Stimulated activated CD4-positive, alpha-beta T cell treated with anti-CD3 and anti-CD28 coated beads, Interleukin-4, amount 100 ng/mL, for 1 hour (primary cell): Measurements from ENCODE around the gene VMO1.
A peak's percentile ranks its signal among the peaks of the same experiment; 100 is the strongest.

Source experiments
- DNase-seq: peaks from one replicate; pipeline ENCODE4 v3.0.0-alpha.2; 2020

Gene VMO1

GRCh38 chr17:4751932-4752331 is 34.2 kb downstream of the VMO1 start:
- DNase-seq = no peak

DNA sequence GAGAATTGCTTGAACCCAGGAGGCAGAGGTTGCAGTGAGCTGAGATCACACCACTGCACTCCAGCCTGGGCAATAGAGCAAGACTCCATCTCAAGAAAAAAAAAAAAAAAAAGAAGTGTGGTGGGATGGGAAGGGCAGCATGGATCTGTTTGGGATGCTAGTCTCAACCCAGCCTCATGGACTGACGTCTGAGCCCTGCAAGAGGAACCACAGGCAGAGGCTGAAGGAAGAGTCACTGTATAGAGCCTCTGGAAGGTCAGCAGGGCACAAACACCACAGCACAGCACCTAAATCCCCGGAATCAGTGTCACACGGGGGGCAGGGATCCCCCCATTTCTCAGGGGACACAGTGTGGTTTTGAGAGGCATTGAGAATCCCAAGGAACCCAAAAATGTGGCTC is 35.6 kb downstream of the VMO1 start:
- DNase-seq = no peak

- no peak for DNase-seq
Measured at GRCh38 chr17:4748686-4749085, 37.5 kb downstream of the VMO1 start.

GRCh38 chr17:4747847-4748246 is 38.3 kb downstream of the VMO1 start:
- DNase-seq = no peak

DNA sequence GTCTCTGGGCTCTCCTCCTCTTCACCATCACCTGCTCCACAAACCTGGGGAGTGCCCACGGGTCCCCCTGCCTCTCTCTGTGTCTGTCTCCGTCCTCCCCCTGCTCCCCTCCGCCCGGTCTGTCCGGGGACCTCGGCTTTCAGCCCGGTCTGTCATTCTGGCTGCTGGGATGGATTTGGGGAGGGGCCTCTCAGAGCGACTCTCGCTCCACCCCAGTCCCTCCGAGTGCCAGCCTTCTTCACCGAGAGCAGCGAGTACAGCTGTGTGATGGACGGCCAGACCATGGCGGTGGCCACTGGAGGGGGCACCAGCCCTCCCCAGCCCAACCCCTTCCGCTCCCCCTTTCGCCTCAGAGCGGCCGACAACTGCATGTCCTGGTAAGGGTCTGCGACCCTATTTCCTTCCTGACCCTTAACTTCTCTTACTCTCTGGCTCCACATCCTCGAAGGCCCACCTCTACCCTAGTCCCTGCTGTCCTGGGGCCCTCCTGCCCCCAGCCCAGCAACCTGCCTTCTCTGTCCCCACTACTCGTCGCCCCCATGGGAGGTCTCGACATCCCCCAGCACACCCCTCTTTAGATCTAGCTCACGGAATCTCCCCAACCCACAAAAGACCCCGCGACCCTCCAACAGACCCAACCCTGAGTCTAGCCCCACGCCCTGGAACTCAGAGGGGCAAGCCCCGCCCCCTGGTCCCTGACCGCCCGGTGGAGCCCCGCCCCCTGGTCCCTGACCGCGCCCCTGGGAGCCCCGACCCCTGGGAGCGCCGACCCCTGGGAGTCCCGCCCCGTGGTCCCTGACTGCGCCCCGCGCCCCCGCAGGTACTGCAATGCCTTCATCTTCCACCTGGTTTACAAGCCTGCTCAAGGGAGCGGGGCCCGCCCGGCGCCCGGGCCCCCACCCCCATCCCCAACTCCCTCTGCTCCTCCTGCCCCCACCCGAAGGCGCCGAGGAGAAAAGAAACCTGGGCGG is 40.9 kb downstream of the VMO1 start:
- no peak for DNase-seq

GRCh38 chr17:4743898-4744297 is 42.3 kb downstream of the VMO1 start:
- no peak for DNase-seq

- DNase-seq = no peak
Measured at GRCh38 chr17:4743216-4743615, 42.9 kb downstream of the VMO1 start.

DNA sequence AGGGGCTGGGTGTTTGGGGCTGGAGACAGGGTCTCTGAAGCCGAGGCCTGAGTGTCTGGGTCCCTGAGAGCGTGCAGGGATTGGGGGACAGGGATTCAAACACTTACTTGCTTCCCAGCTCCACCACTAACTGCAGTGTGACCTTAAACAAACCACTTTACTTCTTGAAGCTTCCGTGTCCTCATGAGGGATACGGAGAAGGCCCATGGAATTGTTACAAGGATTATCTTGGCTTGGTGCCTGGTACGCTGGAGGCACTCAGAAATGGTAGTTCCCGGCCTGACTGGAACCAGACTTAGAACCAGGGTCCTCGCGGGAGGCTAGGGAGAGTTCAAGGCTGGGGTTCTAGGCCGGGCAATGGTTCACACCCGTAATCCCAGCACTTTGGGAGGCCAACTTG is 43.5 kb downstream of the VMO1 start:
- no peak for DNase-seq

DNA sequence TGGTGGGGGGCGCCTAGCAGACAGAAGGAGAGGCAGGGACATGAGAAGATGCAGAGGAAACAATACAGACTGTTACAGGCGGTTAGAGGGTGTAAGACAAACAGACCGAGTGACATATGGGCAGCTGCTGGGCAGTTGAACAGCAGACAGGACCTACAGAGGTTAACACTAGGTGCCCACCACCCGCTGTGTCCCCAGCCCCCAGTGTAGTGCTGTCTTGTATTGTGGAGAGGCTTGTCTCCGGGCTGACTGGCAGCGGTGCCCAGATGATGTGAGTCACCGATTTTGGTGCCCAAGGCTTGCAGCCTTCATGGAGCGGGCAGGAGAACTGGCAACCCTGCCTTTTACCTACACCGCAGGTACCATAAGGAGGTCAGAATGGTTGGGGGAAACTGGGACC is 44.0 kb downstream of the VMO1 start:
- DNase-seq = no peak

DNA sequence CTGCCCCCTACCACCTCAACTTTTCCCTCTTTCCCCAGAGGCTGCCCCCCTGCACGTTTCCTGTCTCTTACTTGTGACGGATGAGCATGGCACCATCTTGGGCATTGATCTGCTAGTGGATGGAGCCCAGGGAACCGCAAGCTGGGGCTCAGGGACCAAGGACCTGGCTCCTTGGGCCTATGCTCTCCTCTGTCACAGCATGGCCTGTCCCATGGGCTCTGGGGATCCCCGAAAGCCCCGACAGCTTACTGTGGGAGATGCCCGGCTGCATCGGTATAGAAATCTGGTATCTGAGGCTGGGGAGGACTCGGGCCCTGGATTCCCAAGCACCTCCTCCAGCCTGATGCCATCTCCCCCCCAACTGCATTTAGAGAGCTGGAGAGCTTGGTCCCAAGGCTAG is 44.6 kb downstream of the VMO1 start:
- DNase-seq = no peak

DNA sequence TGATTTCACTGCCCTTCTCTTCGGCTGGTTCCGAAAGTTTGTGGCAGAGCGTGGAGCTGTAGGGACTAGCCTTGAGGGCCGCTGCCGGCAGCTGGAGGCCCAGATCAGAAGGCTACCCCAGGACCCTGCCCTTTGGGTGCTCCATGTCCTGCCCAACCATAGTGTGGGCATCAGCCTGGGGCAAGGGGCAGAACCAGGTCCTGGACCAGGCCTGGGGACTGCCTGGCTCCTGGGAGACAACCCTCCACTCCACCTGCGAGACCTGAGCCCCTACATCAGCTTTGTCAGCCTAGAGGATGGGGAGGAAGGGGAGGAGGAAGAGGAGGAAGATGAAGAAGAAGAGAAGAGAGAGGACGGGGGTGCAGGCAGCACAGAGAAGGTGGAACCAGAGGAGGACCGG is 45.6 kb downstream of the VMO1 start:
- no peak for DNase-seq

DNA sequence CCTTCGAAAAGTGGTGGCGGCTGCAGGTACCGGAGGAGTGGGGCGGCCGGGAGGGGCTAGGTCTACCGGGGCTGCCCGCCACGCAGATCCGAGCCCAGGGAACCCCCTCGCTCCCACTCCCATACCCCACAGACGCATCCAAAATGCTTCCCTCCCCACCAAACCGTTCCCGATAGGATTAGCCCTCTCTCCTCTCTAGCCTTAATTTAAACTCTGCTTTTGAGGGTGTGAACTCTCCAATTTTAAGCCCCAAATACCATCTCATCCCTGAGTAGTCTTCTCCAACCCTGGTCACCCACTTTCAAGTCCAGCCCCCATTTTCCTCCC is 46.2 kb downstream of the VMO1 start:
- DNase-seq = no peak

GRCh38 chr17:4739122-4740024 is 46.8 kb downstream of the VMO1 start, which contains the start of the genes CXCL16 and ZMYND15:
TSS of gene CXCL16 (minus strand) at chr17:4739928. CDS start at chr17:4739339, 589 bp downstream.
TSS of gene ZMYND15 (plus strand) at chr17:4739833. CDS start at chr17:4740549, 716 bp downstream.
- peak; percentile 47 for DNase-seq

DNA sequence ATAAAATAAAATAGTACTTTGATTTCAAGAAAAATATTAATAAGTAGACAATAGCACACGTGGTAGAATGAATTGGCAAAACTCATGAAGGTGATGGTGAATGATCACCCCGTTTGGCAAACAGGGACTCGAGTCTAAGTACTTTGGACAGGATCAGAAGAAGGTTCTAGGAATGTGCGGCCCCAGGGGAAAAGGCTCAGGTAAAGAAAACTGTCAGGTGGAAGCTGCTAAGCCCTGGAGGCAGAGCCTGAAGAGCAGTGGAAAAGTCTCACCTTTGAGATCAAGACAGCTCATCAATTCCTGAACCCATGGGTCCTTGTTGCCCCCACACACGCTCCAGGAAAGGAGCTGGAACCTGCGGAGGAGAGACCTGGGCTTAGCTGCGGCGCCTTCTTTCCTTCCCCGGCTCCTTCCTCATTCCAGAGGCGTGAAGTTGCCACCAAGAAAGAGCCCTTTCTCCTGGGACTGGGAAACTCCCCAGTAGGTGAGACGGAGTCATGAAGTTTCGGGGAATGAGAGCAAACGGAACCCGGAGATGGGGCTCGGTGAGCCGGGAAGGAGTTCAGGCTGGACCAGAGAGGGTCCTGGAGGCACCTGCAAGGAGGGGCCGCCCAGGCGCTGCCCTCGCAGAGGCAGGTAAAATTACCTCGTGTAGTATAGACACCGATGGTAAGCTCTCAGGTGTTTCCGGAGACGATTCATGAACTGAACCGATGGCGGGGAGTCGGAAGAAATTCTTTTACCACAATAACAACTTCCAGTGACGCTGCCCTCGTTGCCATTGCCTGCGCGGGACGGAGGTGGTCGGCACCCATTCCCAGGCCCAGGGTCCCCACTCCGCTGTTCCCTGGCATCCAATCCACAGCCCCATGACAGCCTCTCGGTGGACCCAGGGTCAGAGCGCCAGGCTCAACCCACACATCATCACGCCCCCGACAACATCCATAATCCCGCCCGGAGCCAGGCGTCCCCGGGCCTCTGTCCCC is 47.7 kb downstream of the VMO1 start:
- no peak for DNase-seq

DNA sequence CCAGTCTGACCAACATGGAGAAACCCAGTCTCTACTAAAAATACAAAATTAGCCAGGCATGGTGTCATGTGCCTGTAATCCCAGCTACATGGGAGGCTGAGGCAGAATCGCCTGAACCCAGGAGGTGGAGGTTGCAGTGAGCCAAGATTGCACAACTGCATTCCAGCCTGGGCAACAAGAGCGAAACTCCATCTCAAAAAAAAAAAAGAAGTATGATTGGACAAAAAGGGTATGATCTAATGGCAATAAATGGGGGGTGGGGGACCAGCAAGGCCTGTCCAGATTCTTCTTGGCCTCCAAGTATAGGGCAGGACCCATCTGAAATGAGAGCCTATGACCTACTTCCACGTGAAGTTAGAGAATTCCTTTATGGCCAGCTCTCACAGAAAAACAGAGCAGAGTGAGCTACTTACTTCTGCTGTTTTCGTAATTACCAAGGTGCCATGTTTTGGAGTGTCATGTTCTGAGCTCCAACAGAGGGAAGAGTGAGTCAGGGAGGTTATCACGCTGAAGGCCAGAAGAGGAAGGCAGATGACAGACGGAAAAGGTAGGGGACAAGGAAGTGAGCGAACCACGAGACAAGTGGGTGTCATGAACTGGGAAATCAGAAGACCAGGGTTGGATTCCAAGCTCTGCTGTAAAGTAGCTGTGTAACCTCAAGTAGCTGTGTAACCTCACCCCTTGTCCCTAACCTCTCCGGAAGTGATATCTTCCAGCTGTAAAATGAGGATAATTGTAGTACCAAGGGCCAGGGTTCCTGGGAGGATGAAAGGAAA is 50.1 kb downstream of the VMO1 start:
- no peak for DNase-seq
